ENCODE data around the gene ANKRD44.

ANKRD44 gene

DNA sequence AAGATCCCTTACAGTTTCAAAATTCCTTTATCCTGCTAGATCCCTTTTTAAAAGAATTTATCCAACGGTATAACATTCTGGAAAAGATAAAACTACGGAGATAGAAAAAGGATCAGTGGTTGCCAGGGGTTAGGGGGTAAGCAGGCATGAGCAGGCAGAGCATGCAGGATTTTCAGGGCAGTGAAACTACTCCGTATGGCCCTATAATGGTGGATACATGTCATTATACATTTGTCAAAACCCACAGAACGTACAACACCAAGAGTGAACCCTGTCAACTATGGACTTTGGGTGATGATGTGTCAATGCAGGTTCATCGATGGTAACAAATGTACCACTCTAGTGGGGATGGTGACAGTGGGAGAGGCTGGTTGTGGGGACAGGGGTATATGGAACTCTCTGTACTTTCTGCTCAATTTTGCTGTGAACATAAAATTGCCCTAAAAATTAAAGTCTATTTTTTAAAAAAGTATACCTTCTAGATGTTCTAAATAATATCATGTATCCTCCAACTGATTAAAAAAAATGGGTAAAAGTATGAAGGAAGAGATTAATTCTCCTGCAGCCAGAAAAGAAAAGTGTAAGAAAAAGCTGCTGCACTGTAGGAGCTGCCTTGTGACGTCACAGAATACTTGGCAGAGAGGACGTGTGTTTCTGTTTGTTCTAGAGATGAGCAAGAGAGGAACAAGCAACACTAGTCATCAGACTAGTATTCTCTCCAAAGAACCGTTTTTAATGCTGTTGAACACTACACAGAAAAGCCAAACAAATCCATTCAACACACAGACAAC, 23.6 kb downstream of the ANKRD44 start:
- DNase-seq (ENCODE audit: low read depth) = no peak

DNA sequence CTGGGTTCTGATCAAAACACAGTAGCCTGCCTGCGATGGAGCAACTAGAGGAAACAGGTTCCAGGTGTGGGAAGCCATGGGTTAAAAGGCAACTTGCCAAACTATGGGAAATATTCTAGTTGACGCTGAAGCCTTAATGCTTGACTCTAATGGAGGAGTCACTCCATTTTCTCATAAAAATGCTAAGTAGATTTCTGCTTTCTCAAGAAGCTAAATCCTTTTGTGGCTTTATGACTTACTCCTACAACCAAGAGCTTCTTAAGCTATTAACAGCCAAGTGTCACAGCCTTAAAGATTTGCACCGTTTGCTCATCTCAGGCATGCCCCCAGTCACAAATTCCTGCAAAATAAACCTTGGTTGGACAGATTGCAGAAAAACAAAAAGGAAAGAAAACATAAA, 25.2 kb downstream of the ANKRD44 start:
- DNase-seq (ENCODE audit: low read depth) = no peak

DNA sequence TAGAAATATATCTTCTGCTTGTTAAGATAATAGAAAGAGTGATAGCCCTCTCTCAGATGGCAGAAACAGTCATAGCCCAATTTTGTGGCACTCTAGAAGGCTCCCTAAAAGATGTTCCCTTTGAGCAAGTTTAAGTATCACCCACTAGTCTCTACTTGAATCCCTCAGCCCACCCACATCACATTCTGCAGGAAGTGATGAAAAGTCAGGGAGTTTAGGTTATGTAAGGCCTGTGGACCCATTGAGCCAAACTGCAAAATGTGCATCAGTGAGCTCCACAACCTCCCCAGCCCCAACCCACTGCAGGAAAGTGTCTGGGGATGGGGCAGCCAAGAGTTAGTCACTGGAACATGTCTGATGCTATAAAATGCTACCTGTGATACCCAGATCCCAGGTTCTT, 25.6 kb downstream of the ANKRD44 start:
- no peak for DNase-seq (ENCODE audit: low read depth)

DNA sequence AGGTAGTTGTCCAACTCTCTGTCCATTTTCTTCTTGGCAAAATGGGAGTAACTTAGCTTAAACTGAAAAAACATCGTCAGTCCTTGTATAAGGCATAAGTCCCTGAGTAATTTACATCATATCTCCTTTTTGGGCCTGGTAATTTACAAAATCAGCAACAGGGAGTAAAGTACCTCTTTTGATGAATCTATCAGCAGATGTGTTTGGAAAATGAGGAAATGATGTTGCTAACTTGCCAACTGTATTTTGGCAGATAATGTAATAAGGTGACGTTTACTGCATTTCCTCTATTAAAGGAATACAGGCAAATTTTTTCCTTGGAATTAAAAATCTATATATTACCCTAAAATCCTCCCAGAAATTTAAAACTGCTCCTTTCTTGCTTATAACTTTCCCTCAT, 29.2 kb downstream of the ANKRD44 start:
- DNase-seq (ENCODE audit: low read depth) = no peak

DNA sequence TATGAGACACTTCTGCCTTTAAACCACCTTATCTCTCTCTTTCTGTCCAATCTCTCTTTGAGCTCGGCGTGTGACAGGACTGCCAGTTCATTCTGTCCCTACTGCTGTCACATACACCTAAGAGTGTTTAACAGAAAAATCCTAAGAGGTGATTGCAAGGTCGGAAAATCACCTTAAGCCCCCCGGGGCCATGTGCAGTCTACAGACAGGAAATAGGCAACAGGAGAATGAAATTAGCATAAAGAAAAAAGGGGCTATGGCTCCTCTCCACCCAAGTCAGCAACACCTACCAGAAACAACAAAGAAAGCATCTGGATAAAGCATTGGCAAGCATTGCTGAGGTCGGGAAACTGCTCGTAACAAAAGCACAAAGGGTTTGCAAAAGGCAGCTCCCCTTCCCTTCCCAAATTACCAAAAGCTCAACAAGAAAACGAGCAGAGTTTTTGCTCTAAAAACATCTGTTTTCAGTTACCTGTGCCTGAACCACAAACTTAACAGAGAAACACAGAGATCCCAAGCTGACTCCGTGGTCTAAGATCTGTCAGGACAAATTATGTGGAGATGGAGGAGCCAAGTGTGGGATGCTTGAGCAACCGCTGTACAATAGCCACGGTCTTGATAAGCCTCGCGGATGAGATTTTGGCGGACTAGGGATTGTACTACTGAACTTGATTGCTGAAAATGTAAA, 30.4 kb downstream of the ANKRD44 start:
- DNase-seq (ENCODE audit: low read depth) = no peak

DNA sequence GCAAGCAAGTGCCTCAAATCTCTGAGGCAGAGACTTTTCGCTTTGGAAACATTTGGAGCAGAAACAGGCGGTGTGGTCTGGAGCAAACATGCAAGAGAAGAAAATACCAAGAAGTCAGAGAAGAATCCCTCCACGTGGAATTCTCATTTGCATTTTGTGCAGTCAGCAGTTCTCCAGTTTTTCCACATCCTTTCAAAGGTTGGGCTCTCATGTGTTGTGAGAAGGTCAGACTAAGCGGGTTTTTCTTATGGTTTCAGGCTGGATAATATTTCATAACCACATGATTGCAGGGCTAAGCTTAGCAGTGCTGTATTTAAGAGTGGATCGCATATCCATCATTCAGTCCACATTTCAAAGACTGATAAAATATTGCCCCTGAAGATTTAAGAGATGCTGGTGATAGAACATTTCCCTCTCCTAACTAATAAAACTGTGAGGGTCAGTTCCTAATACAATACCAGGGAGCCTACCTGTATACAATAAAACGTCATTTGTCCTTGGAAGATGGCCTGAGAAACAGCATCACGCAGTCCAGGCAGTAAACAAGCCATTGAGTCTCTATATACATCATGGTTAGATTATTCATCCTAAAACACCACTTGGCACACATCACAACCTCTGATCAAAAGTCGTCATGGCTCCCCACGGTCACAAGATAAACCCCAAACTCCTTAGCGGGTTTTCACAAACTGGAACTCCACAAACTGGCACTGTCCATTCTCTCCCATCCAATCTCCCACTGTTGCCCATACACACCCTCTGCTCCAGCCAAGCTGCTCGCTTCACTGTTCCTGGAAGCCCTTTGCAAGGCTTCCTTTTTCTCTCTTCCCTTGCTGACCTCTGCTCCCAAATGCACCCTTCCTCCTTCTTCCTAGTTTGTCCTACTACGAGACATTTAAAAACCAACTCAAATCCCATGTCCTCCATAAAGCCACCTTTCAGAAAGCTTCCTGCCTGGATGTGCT, 31.5 kb downstream of the ANKRD44 start:
- no peak for DNase-seq (ENCODE audit: low read depth)

DNA sequence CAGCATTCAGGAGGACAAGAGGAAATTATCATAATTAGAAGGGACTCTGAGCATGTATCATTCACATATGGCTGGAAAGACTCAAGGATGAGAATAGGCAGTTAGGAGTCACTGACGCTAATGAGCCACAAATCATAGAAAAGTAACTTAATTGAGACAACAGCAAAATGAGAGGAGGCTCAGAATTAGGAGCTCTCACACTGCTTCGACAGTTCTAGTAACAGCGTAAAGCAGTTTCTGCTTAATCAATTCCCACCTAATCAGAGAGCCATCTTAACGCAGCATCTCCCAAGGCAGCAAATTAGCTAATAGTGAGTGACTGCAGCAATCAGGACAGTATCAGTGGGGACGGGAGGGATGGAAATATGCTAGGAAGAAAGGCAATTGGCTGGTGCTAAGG, 32.8 kb downstream of the ANKRD44 start:
- DNase-seq (ENCODE audit: low read depth) = no peak

DNA sequence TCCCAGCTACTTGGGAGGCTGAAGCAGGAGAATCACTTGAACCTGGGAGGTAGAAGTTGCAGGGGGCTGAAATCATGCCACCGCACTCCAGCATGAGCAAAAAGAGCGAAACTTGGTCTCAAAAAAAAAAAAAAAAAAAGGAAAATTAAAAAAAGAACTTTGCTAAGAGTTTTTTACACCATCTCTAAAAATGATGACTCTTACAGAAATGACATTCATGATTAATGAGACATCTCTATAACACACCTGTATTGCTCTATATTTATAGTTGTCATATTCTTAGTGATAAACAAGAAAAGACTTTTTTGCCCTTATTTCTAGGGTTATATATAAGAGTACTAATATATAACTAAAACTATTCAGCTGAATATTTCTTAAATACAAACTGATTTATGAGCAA, 34.4 kb downstream of the ANKRD44 start:
- DNase-seq (ENCODE audit: low read depth) = no peak

DNA sequence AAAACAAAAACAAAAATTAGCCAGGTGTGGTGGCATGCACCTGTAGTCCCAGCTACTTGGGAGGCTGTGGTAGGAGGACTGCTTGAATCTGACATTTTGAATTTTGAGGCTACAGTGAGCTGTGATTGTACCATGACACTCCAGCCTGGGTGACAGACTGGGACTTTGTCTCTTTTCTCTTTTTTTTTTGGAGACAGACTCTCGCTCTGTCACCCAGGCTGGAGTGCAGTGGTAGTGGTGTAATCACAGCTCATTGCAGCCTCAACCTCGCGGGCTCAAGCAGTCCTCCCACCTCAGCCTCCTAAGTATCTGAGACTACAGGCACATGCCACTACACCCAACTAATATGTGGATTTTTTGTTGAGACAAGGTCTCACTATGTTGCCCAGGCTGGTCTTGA, 35.6 kb downstream of the ANKRD44 start:
- DNase-seq (ENCODE audit: low read depth) = no peak

DNA sequence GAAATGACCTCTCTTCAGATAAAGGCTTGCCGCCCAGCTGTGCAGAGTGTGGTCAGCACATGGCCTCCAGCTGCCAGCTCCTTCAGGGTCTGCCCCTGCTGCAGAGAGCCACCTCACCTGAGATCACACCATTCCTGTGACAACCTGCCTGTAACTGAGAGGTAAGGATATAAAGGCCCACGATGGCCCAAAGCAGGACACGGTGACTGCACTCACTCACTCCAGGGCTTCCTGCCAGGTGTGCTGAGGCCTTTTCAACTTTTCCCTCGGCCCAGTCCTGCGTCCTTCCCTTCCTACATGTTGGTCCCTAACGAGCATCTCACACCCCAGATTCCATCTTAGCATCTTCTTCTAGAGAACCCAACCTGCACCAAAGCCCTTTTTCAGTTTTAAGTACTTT, 36.2 kb downstream of the ANKRD44 start:
- no peak for DNase-seq (ENCODE audit: low read depth)

DNA sequence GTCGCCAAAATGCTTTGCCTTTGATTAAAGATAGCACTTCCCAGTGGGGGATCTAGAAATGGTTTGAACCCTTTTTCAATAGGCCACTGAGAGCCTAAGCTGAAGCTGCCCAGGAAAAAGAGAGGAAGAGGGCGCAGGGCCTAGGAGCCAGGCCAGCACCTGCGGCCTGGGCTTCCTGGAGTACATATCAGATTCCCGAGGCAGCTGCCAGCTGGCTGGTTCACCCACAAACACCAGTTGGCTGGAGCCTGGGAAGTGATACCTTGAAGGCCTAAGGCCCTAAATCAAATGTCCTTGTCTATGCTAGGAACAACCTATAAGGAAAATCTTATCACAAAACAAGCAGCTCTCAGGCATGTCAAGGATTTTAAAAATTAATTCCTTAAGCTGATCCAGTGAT, 37.1 kb downstream of the ANKRD44 start:
- DNase-seq (ENCODE audit: low read depth) = no peak

DNA sequence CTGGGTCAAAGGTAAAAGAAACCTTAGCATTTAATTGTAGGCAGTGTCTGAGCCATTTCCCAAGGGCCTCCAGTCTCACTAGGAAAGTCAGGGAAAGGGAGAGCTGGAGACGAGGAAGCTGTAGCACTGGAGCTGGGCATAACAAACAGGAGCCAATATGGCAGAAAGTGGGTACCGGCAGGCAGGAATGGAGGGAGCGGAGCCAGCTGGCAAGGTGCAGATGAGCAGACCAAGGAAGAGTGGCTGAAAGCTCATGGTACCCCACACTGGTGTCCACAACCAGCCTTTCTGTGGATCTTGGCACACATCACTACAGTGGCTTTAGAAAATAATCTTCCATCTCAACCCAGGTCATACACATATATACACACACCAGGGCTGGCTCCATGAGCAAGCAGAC, 40.0 kb downstream of the ANKRD44 start:
- DNase-seq (ENCODE audit: low read depth) = no peak

DNA sequence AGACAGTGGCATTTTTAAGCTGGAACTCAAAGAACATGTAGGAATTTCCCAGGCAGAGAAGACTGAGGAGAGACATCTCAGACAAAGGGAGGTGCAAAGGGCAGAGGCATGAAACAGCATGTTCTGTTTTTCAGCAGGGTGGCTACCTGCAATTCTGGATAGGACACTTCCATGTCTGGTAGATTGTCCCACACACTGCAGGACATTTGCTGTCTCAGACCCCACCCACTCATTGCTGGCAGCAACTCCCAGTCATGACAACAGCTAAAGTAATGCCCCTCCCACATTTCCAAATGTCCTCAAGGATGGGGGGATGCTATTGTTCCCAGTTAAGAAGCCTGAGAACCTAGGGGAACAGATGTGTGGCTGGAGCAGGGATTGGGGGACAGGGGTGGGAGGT, 40.8 kb downstream of the ANKRD44 start:
- no peak for DNase-seq (ENCODE audit: low read depth)

DNA sequence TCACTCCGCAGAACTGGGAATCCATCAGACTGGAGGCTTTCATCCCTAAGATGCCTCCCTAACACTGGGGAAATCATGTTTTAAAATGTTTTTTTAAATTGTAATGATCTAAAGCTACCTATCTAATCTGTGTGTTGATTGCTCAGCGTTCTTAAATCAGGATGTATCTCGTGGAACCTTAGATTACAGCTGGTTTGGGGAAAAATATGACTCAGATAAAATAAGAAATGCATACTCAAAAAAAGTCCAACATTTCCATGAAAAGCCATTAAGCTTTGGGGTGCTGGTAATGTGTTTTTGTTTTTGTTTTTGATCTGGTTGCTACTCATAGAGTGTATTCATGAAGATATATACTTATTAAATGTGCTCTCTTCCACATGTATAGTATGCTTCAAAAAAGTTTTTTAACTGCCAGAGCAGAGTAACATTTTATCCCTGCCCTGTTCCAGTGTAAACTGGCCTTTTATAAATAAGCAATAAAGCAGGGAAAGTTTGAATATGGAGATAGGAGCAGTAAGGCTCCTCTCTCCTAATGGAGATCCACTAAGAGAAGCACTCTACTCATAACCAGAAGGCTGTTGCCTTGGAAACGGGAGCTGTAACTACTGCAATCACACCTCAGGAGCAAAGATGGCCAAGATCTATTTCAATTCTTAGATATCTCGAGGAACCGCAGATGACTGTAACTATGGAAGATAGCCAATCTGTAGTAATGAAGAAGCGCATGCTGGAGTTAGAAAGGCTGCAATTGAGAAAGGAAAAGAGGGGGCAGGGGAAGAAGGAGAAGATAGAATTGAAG, 41.6 kb downstream of the ANKRD44 start:
- DNase-seq (ENCODE audit: low read depth) = no peak

DNA sequence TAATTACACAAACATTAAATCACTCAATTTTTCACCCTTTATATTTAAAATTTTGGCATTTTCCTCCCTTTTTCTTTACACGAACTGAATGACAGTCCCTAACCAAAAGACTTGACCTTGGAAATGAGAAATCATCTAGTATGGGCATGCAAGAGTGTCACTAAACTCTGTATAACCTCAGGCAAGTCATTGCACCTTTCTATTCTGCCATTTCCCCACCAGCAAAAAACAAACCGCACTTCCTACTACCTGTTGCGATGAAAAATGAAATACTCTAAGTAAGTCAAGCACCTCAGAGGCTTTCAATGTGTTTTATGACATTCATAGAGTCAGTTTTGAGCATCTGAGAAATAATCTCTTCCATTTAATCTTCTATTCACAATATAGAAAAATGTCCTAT, 44.1 kb downstream of the ANKRD44 start:
- DNase-seq (ENCODE audit: low read depth) = no peak

DNA sequence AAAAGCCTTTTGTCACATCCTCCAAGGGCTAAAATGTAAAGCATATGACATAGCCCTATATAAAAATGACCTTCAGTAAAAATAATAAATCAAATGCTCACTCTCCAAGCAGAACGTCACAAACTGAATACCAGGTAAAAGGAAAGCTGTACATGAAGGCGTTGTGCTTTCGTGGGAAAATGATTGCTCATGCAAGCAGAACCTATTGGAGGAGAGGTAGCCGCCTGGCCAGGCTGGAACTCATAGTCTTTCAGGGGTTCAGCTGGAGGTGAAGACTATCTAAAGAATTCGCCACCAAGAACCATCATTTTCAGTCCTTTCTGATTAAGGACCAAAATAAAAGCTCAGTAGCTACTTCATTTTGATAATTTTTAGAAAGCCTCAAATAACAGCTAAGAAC, 44.7 kb downstream of the ANKRD44 start:
- DNase-seq (ENCODE audit: low read depth) = no peak

DNA sequence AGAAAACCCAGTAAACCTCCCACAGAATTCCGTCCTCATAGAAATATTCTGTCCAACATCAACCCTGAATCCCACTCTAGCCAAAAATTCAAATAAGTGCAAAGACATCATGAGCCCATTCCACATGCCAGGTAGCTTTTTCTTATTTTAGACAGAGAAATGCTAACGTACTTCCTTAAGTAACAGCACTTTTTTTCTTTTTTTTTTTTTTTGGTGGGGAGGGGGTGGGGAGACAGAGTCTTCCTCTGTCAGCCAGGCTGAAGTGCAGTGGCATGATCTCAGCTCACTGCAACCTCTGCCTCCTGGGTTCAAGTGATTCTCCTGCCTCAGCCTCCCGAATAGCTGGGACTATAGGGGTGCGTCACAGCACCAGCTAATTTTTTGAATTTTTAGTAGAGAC, 45.5 kb downstream of the ANKRD44 start:
- DNase-seq (ENCODE audit: low read depth) = no peak

DNA sequence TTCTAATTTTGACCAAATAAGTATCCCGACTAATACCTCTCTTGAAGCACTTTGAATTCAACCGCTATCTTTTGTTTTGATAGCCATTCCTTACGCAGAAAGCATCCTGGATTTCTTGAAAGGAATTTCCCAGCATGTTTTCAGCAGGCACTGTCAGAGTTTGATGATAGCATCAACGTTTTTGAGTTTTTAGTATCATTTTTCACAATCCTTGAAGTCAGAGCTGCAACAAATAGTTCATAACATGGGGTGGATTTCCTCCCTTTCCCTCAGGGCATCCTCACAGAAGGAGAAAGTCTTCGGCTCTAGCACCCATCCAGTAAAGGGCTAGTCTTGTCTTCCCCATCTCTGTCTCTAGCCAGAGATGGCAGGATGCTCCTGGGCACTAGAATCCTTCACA, 46.2 kb downstream of the ANKRD44 start:
- no peak for DNase-seq (ENCODE audit: low read depth)

DNA sequence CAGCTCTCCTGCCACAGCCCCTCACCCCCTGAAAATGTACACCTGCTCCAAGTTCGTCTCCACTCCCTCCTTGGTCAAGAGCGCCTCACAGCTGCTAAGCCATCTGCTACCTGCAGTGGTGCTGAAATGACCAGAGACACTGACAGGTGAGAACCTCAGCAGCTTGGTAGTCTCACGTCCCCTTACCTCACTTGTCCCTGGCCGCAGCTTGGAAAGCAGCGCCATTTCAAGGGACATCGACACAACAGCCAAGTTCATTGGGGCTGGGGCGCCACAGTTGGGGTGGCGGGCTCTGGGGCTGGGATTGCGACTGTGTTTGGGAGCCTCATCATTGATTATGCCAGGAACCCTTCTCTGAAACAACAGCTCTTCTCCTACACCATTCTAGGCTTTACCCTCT, 47.5 kb downstream of the ANKRD44 start:
- no peak for DNase-seq (ENCODE audit: low read depth)

DNA sequence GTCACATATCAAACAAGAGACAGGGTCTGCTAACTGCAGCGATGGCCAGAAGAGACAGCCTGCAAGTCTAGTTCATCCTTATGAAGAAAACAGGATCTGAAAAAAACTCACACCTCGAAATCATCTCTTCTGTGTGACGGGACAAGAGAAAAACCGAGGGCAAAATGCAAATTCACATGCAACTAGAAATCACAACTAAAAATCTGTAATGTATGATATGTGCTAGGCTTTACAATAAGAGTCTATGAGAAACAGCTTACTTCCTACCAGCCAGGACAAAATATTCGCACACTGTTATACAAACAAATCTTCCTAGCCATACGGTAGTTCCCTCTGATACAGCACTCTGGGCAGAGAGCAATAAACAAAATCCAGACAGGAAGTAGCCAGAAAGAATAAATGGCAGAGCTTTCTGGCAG, 48.8 kb downstream of the ANKRD44 start:
- DNase-seq (ENCODE audit: low read depth) = no peak

DNA sequence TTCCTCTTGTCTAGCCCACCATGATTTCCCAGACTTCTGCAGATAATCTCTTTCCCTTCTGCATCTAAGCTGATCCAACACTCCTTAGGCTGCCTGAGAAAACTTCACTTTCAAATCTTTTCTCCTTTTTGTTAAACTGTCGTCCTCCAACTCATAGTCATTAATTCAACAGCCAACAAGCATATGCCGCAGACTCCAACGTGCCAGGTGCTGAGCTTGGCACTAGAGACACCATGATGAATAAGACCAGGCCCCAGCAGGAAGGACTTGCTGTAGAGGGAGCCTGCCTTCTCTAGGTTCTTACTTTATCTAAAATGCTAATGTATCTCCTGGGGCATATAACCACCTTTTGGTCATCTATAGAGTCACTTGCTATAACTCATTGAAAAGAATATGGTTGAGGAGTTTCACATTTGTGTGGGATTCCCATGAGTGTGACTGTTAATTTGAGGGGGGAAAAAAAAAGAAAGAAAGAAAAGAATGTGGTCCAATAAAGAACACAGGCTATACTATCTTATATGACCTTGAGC, 51.0 kb downstream of the ANKRD44 start:
- no peak for DNase-seq (ENCODE audit: low read depth)

DNA sequence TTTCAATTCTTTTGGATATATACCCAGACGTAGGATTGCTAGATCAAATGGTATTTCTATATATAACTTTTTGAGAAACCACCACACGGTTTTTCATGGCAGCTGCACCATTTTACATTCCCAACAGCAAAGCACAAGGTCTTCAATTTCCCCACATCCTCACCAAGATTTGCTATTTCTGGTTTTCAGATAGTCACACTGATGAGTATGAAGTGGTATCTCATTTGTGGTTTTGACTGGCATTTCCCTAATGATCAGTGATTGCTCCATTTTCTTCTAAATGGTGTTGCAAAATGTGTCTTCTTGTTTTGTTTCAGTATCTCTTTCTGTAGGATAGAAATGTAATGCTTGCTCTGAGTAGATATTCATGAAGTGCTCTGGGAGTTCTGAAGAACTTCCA, 52.0 kb downstream of the ANKRD44 start:
- DNase-seq (ENCODE audit: low read depth) = no peak

All from stimulated activated CD8-positive, alpha-beta memory T cell treated with anti-CD3 and anti-CD28 coated beads, Interleukin-12 subunit alpha, Interleukin-12 subunit beta, amount 100 ng/mL, for 1 hour (primary cell).